GM19452 (cell line): ENCODE measurements around the gene CMIP.

Experiments used
- ATAC-seq: cut with Tn5 transposase; IDR thresholded peaks from one replicate; pipeline ENCODE4 v1.9.1; 2021; ENCODE audit not compliant: unreplicated experiment

Gene CMIP

DNA sequence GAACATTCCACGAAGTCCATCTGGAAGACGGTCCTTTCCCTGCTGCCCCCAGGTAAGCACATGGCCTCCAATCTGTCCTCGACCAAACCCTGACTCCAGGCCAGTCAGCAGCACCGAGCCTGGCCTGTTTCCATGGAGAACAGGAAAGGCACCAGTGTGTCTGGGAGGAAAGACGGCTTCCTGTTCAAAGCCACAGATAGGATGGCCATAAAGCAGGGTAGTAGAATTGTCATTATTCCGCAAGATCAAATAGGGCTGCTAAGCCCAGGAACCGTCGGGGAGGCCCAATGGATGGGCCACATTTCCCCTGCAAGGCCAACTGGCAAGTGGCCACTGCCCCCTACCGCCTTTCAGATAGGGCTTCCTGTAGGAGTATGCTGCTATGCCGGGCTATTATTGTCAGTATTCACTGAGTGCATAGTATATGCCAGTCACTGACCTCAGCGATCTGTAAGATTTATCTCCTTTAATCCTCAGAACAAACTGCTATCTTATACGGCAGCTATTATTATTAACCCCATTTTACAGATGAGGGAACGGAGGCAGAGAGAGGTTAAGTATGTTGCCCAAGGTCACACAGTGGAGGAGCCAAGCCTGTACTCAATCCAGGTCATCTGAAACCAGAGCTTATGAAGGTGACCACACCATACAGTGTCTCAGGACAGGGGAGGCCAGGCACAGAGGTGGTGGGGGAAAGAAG, 311.5 kb downstream of the CMIP start:
- ATAC-seq = no peak

DNA sequence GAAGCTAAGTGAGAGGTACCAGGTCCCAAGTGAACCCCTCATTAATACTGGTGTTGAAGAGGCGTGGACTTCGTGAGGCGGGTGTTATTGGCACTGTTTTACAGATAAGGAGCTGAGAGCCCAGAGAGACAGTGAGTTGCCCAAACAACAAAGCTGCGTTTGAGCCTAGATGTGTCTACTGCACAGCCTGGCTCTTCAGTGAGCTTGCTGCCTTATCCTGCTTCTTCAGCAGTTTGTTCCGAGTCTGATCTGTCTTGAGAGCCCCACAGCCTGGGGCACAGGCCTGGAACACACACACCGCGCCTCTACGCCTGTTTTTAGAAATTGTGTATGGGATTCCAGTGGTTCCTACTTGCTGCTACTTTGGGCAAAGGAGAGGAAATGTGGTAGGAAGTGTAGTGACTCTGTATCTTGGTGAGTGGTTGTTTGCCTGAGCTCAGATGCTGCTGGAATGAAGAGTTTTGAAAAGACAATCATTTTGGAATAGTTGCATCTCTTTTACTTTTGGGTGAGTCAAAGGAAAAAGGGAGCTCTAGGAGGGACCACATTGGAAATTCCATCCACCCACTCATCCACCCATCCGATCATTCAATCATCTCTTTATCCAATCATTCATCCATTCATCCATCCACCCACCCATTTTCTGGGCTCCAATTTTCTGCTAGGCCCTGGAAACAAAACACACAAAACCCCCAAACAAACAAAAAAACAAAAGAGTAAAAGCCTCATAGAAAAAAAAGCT, 312.2 kb downstream of the CMIP start:
- ATAC-seq = no peak

DNA sequence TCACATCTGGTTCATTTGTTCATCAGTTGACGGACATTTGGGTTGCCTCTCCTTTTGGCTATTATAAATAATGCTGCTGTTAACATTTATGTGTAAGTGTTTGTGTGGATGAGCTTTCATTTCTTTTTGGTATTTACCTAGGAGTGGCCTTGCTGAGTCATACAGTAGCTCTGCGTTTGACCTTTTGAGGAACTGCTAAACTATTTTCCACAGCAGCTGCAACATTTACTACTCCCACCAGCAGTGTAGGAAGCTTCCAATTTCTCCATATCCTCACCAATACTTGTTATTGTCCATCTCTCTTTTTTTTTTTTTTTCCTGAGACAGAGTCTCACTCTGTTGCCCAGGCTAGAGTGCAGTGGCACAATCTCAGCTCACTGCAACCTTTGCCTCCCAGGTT, 313.8 kb downstream of the CMIP start:
- no peak for ATAC-seq
